Esophagus muscularis mucosa (tissue), 3 donors: ENCODE data around the gene ARMC10.

Source experiments
- POLR2A ChIP-seq: fragments of 450-650 bp; IDR thresholded peaks from one replicate; pipeline ENCODE4 v1.6.1; 2017; ENCODE audit warnings: antibody characterized with exemption, moderate library complexity, mild to moderate bottlenecking, low read depth
- TF ChIP-seq, protein P1 (sequence below), 3 experiments: fragments of 200-600 bp in 2 of 3; fragments of 450-650 bp in 1 of 3; sonication (generic) in 2 of 3; IDR thresholded peaks; one replicate each; pipeline ENCODE4 v1.5.1; 2017 to 2019; ENCODE audit warnings: antibody characterized with exemption in 3 of 3, mild to moderate bottlenecking in 2 of 3, moderate library complexity in 1 of 3

DNA sequence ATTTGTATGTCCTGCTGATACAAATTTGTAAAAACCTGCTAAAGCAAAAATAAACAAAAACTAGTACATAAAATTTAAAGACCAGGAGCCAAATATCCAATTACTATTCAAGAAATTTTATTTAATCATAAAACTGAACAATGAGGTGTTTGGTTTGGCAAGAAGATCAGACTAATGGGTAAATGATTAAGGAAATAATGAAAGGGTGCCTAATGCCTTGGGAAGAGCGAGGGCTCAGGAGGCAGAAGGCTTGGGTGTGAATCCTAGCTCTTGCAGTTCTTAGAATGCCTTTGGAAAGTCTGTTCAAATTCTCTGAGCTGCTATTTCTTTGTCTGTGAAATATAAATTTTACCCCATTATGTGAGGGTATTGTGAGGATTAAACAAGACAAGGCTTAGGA lies 41.6 kb downstream of the ARMC10 start:
- TF ChIP-seq, protein P1, sequence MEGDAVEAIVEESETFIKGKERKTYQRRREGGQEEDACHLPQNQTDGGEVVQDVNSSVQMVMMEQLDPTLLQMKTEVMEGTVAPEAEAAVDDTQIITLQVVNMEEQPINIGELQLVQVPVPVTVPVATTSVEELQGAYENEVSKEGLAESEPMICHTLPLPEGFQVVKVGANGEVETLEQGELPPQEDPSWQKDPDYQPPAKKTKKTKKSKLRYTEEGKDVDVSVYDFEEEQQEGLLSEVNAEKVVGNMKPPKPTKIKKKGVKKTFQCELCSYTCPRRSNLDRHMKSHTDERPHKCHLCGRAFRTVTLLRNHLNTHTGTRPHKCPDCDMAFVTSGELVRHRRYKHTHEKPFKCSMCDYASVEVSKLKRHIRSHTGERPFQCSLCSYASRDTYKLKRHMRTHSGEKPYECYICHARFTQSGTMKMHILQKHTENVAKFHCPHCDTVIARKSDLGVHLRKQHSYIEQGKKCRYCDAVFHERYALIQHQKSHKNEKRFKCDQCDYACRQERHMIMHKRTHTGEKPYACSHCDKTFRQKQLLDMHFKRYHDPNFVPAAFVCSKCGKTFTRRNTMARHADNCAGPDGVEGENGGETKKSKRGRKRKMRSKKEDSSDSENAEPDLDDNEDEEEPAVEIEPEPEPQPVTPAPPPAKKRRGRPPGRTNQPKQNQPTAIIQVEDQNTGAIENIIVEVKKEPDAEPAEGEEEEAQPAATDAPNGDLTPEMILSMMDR (IDR thresholded peaks at IDR 0.05), result no peak
- no peak for TF ChIP-seq POLR2A
